ENCODE data around the gene ALOX5AP. TPM values are rescaled to one million over a fixed set of nuclear protein-coding genes. Genes with fewer than 3 reads are reported as not detected.

ALOX5AP gene
- total RNA-seq, 1 donor from 2014 or later: not detected

GRCh38 chr13:30751183-30751933 lies 16.0 kb downstream of the ALOX5AP start:
- TF ChIP-seq, protein P1, sequence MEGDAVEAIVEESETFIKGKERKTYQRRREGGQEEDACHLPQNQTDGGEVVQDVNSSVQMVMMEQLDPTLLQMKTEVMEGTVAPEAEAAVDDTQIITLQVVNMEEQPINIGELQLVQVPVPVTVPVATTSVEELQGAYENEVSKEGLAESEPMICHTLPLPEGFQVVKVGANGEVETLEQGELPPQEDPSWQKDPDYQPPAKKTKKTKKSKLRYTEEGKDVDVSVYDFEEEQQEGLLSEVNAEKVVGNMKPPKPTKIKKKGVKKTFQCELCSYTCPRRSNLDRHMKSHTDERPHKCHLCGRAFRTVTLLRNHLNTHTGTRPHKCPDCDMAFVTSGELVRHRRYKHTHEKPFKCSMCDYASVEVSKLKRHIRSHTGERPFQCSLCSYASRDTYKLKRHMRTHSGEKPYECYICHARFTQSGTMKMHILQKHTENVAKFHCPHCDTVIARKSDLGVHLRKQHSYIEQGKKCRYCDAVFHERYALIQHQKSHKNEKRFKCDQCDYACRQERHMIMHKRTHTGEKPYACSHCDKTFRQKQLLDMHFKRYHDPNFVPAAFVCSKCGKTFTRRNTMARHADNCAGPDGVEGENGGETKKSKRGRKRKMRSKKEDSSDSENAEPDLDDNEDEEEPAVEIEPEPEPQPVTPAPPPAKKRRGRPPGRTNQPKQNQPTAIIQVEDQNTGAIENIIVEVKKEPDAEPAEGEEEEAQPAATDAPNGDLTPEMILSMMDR (IDR thresholded peaks at IDR 0.05; ENCODE audit: unreplicated experiment): no peak
- peaks cover 10% of the 10 kb centered on the region for H3K4me1 Mint-ChIP-seq (ENCODE audit: low read depth)
- no peak for DNase-seq (ENCODE audit: low spot score, unreplicated experiment)
- H3K27ac Mint-ChIP-seq: no peak overlapping the region
- H3K27me3 Mint-ChIP-seq: peaks cover 28% of the 10 kb centered on the region
- no peak overlapping the region for H3K4me3 Mint-ChIP-seq (ENCODE audit: low read depth)
- no peaks in the 10 kb centered on the region for H3K36me3 Mint-ChIP-seq (ENCODE audit: insufficient read depth)
- no peaks in the 10 kb centered on the region for H3K9me3 Mint-ChIP-seq (ENCODE audit: low read depth)

DNA sequence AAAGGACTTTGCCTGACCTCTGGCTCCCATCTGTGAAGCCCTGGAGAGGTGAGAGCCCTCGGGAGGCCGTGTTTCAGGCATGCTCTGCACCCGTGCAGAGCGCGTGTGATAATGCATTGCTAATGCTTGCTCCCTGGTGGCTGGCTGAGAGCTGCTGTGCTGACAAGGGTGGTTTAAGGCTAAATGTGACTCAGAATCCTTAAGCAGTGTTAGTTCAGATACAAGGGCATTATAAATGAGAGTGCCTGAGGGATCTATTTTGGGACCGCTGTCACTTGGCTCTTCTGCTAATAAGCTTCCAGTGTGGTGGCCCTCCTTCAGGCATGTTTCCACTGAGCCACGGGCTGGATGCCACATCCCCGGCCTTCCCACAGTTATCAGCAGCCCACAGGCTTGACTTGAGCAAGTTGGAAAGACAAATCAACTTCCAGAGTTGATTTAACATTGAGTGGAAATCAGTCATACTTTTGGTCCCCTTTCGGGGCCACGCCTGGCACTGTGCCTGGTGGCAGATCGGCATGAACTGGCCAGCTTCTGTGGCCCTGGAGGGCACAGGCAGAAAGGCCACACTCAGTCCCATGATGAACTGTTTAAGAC lies 17.0 kb downstream of the ALOX5AP start:
- Mint-ChIP-seq H3K4me1 (ENCODE audit: low read depth) (peaks cover 11% of the 10 kb centered on the region), H3K27ac (no peak overlapping the region), H3K27me3 (peaks cover 33% of the 10 kb centered on the region), H3K9me3 (ENCODE audit: low read depth) (no peaks in the 10 kb centered on the region), H3K4me3 (ENCODE audit: low read depth) (no peak overlapping the region), H3K36me3 (ENCODE audit: insufficient read depth) (no peaks in the 10 kb centered on the region)
- TF ChIP-seq, protein P1 (IDR thresholded peaks at IDR 0.05; ENCODE audit: unreplicated experiment): no peak
- no peak for DNase-seq (ENCODE audit: low spot score, unreplicated experiment)

- Mint-ChIP-seq H3K9me3 (ENCODE audit: low read depth) (no peaks in the 10 kb centered on the region), H3K4me3 (ENCODE audit: low read depth) (no peak overlapping the region), H3K27ac (peak overlapping the region; percentile 45), H3K27me3 (peaks cover 40% of the 10 kb centered on the region), H3K4me1 (ENCODE audit: low read depth) (peaks cover 14% of the 10 kb centered on the region), H3K36me3 (ENCODE audit: insufficient read depth) (no peaks in the 10 kb centered on the region)
- DNase-seq (ENCODE audit: low spot score, unreplicated experiment): no peak
- TF ChIP-seq, protein P1 (IDR thresholded peaks at IDR 0.05; ENCODE audit: unreplicated experiment): no peak
These were observed 17.8 kb downstream of the ALOX5AP start for GRCh38 chr13:30753030-30753616.

- no peak overlapping the region for H3K4me3 Mint-ChIP-seq (ENCODE audit: low read depth)
- no peaks in the 10 kb centered on the region for H3K9me3 Mint-ChIP-seq (ENCODE audit: low read depth)
- no peaks in the 10 kb centered on the region for H3K36me3 Mint-ChIP-seq (ENCODE audit: insufficient read depth)
- peaks cover 14% of the 10 kb centered on the region for H3K4me1 Mint-ChIP-seq (ENCODE audit: low read depth)
- no peak overlapping the region for H3K27ac Mint-ChIP-seq
- no peak for DNase-seq (ENCODE audit: low spot score, unreplicated experiment)
- TF ChIP-seq, protein P1 (IDR thresholded peaks at IDR 0.05; ENCODE audit: unreplicated experiment): no peak
- H3K27me3 Mint-ChIP-seq: peaks cover 51% of the 10 kb centered on the region
These were observed 20.3 kb downstream of the ALOX5AP start for GRCh38 chr13:30755678-30756077.

- Mint-ChIP-seq H3K36me3 (ENCODE audit: insufficient read depth) (no peaks in the 10 kb centered on the region), H3K27me3 (peaks cover 57% of the 10 kb centered on the region), H3K27ac (no peak overlapping the region), H3K4me3 (ENCODE audit: low read depth) (no peak overlapping the region), H3K4me1 (ENCODE audit: low read depth) (peaks cover 7% of the 10 kb centered on the region), H3K9me3 (ENCODE audit: low read depth) (no peaks in the 10 kb centered on the region)
- no peak for DNase-seq (ENCODE audit: low spot score, unreplicated experiment)
- TF ChIP-seq, protein P1 (IDR thresholded peaks at IDR 0.05; ENCODE audit: unreplicated experiment): no peak
These were observed 21.8 kb downstream of the ALOX5AP start for GRCh38 chr13:30757026-30757742.
